ENCODE results near the gene GTF3C1.

DNA sequence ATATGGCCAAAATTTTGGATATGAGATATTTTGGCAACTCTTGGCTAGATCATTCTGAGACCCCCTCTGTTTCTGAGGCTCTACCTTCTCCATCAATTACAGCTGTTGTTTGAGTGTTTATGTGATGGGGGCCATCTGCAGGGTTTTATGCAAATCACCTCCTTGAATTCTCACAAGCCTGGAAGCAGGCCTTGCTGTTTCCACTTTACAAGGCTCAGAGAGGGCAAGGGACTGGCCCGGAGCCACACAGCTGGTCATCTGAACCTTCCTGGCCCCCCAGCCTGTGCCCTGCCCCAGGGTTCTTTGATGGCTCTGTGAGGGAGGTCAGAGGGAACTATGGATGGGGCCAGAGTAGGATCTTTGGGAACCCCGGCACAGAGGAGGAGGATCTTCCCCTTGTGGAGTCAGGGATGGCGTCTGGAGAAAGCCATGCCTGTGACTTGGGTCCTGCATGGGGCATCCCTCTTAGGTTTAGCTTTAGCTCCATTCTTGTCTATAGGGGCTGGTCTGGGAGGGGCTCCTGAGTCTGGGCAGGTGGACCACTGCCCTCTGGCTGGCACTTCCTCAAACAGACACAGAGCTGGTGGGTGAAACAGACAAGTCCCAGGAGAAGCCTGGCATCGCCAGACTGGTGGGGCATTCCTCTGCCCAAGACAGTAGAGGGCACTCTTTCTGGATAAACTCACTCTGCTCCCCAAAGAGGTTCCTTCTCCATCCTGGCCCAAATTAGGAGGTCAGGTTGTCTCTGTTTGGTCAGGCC, 121.5 kb downstream of the GTF3C1 start:
- TF ChIP-seq CTCF (IDR thresholded peaks at IDR 0.05) (no peak), POLR2A (IDR thresholded peaks at IDR 0.05) (no peak)
